Lung microvascular endothelial cell (primary cell): ENCODE results near the gene CDC42BPG. TPM values are rescaled to one million over a fixed set of nuclear protein-coding genes. Genes with fewer than 3 reads are reported as not detected.
A peak's percentile ranks its signal among the peaks of the same experiment; 100 is the strongest.

Experiments
- DNase-seq, 2 donors: peaks; one replicate each; pipeline versions ENCODE4 v3.0.0 to v3.0.0-alpha.2; 2010; ENCODE audit warnings: low read depth in 2 of 2
- total RNA-seq: library from RNA; depleted of rRNA; stranded (reverse); fragments of >200 nt; gene quantifications from 2 replicates; pipeline ENCODE4 v1.2.1, GENCODE V29; 2014

Gene CDC42BPG
- total RNA-seq, 1 donor from 2014 or later, result 0.79 TPM

DNA sequence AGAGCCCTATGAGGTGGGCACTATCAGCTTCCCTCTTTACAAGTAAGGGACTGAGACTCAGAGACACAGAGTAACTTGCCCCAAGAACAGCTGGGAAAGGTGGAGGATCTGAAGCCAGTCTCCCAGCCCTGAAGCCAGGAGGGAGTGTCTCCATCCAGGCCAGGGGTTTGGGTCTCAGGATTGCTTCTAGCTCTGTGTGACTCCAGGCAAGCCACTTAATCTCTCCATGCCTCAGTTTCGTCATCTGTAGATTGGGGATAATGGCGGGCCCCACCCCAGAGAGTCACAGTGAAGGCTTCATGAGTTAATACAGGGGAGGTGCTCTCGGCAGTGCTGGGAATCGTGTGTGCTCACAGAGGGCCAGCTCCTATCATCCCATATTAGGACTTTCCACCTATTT is 52.0 kb downstream of the CDC42BPG start:
- DNase-seq, result no peak

DNA sequence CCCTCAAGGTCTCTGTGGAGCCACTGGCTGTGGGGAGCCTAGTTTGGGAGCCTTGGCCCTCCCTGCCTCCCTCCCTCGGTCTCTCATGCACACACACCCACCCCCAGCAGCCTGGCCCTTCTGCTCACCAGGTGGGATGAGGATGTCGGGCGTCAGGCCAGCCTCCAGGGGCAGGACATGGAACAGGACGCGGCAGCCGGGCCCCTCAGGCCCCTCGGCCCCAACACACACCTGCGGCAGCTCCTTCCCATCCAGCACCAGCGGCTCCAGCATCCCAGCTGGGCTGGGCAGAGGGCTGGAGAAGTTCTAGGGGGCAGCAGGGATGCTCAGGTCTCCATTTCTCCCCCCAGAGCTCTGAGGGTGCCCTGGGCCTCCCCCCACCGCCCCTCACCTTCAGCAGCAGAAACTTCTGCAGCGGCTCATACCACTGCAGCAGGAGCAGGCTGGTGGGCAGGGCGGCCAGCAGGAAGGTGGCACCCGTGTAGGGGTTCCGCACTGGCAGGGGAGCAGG is 52.6 kb downstream of the CDC42BPG start:
- DNase-seq, result no peak

DNA sequence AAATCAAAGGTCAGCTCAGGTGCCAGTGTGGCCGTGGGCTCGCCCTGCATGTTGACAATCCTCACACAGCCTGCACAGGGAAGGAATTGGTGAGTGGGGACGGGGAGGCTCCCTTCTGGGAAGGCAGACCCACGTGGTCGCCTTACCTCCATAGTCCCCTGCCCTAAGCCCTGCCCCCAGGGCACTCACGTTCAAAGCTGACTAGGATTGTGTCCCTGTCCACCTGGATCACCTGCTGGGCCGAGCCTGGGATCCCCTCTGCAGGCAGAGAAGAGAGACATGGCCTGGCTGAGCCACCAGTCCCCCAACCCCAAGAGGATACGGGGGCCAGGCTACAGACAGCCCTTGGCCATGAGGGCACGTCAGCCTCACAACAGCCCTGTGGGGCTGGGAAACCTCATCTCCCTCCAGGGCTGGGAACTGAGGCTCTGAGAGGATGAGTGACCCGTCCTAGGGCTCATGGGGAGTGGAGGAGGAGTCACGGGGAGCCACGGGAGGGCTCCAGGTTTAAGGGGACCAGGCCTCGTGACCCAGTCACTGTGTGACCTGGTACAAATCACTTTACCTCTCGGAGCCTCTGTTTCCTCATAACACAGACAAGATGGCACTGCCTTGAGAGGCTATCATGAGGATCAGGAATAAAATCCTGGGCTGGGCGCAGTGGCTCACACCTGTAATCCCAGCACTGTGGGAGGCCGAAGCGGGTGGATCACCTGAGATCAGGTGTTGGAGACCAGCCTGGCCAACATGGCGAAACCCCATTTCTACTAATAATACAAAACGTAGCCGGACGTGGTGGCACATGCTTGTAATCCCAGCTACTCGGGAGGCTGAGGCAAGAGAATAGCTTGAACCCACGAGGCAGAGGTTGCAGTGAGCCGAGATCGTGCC is 54.0 kb downstream of the CDC42BPG start:
- DNase-seq, result no peak

DNA sequence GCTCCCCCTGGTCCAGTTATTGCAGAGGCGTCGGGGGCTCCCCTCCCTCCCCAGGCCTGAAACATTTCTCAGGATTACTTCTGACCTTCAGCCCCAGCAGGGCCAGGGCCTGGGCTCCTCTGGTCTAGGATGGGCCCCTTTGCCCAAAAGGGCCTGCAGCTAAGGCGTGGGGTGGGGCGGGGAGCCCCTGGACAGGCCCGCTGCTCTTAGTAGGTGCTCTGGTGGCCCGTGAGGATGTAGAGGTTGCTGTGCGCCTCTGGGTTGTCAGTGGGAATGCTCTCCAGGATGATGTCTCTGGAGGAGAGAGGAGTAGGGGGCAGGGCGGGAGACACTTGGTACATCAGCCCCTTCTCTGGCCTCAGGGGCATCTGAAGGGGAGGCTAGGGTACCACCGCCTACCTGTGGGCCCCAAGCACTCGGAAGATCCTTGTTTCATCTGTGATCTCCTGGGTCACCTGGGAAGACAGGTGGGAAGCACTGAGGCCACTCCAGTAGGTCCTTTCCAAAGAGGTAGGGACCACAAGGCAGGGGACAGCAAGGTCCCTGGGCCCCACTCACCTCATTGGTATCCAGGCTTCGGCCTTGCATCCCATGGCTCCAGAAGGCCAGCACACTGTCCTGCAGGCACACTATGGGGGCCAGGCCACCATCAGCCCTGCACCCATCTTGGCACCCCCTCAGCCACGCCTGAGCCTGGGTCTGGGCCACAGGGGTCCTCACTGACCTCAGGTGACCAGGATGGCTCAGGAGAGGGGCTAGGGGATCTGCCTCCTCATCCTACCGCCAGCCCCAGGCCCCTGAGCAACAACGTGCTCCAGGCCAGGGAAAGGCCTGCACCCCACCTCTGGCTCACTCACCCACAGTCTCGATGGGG is 54.9 kb downstream of the CDC42BPG start:
- DNase-seq, result no peak

DNA sequence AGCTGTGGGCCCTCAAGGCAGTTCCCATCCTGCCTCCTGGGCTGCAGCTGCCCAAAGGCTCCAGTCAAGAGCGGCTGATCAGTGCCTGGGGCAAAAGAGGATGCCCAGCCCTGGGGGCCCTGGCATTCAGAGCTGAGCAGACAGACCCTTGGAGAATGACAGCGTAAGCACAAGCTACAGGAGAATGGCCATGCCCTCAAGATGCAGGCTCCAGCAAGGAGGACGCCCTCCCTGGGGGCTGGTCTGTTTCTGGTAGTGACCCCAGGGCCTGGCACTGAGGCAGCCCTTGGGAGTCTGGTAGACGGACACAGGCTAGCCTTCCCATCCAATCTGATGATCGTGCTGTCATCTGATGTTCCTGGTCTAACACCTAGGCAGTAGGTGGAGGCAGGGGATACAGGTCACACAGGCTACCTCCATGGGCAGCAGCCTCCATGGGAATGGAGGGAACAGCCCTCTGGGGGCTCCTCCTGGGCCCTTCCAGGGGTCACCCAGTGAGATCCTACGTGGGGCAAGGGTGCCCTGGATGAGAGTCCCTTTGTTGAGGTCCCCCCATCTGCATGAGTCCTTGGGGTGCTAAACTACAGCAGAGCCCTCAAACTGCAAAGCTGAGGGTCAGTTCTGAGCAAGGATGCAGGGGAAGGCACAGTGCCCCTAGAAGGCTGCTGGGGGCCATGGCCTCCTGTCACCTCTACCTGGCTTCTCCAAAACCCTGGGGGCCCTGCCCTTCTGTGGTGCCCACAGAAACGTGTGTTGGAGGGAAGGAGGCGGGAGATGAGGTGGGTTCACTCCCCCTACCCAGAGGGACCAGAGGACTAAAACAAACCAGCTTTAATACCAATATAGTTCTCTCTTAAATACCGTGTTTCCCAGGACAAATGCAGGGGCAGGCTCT is 55.9 kb downstream of the CDC42BPG start:
- no peak for DNase-seq

DNA sequence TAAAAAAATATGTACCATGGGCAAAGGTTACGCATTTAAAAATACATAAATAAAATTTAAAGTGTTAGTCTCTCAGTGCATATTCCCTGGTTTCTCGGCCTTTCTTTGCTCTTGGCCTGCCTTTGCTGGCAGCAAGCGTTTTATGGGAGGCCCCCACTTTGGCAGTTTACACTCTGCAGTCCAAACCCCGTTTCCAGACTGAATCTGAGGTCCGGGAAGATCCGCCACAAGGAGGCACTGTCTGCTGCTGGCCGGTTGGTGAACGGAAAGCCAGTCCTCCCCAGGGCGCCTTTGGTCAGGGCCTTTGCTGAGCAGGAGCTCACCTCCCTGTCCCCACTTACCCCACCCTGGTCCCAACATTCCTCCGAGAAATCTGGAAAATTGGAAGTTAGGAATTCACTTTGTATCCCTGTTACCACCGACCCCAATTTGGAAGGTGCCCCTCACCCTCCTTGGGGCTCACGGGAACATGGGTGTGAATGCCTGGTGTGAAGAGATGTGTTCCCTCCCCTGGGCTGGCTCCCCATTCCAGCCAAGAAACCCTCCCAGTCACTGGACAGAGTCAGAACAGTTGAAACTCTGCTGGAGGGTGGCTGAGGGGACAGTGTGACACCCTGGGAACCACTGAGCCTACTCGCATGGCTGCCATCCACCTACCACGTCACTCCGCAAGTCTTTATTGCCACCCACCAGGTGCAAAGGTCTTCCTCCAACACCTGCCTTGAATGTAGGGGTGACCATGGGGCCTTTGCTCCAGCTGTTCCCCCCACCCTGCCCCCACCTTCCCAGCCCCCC is 56.7 kb downstream of the CDC42BPG start:
- DNase-seq, result peak; percentile 71 to 77

DNA sequence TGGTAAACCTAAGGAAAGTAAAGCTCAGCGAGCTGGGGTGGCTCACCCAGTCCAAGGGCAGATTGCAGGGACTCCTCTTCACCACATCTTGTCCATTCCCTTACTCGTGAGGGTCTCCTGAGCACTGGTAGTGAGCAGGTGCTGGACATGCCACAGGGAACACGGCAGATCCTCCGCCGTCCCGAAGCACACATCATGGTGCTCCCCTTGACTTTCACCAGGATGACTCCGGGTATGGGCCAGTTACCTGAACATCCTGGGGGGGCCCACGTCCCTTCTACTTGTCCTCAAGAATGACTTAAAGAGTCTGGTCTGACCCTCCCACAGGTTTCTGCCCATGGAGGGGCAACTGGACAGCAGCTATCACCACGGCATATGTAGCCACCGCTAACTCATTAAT is 58.1 kb downstream of the CDC42BPG start:
- DNase-seq, result no peak

DNA sequence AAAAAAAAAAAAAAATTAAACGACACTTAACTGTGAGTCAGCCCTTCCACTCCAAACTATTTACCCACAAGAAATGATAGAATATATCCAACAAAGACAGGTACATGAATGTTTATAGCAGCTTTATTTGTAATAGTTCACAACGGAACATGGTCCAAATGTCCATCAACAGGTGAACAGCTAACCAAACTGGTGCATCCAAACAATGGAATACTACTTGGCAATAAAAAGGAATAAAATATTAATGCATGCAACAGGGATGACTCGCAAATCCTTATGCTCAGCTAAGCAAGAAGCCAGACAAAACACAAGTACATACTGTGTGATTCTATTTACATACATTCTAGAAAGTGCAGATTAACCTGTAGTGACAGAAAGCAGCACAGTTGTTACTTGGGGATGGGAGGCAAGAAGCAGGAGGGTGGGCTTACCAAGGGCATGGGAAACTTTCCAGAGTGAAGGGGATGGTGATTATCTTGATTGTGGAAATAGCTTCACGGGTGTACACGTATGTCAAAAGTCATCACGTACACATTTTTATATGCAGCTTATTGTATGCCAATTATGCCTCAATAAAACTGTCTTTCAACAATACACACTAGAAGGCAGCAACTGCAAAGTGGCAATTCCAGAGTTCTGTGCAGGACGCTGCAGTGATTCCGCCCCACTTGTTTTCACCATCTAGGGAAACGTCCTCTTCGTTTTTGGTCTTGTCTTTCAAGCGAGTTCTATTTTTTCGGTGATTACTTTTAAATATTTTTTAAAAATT is 59.5 kb downstream of the CDC42BPG start:
- no peak for DNase-seq

DNA sequence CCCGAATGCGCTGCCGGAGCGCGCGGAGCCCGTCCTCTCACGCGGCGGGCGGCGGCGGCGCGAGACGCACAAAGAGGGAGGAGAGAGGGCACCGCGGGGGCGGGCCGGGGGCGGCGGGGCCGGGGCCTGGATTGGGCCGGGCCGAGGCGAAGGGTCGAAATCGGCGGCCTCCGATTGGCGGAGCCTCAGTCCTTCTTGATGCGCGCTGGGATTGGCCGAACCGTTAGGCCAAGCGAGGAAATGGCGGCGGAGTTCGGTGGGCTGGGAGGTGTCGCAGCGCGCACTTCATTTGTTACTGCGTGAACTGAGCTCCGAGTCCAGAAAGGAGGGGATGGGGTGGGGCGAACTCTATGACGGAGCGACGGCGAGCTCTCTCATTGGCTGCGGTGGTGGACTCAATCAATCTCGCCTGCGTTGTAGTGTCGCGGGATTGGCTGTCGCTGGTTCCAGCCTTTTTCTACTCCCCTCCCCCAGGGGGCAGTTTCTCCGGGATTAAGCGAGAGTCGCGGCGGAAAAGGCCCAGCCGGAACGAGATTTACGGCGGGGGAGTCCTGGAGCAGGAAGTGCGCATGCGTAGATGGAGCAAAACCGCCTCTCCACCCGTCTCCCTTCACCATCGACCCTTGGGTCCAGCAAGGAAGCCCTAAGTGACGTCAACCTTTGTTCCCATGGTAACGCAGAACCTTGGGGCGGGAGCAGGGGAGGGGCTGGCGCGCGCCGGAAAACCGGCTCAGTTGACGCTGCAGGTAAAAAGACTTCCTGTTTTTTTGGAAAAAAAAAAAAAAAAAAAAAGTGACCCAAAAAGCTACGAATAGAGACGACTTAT is 65.8 kb downstream of the CDC42BPG start, which contains the start of gene SF1:
SF1 (minus strand) TSS at position 70 of the 826 bp plus-strand sequence. CDS start 150 bp downstream, outside the sequence.
- peak; percentile 100 for DNase-seq

DNA sequence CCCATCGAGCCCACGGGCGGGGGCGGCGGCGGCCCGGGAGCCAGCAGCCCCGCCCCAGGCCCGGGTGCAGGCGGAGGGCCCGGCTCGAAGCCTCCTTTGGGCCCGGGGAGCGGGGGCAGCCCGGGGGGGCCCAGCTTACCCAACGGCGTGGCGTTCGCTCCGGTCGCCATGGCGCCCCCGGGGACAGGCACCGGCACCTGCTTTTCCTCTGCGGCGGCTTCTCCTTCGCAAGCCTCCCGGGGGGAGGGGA is 66.3 kb downstream of the CDC42BPG start:
- DNase-seq, result no peak

DNA sequence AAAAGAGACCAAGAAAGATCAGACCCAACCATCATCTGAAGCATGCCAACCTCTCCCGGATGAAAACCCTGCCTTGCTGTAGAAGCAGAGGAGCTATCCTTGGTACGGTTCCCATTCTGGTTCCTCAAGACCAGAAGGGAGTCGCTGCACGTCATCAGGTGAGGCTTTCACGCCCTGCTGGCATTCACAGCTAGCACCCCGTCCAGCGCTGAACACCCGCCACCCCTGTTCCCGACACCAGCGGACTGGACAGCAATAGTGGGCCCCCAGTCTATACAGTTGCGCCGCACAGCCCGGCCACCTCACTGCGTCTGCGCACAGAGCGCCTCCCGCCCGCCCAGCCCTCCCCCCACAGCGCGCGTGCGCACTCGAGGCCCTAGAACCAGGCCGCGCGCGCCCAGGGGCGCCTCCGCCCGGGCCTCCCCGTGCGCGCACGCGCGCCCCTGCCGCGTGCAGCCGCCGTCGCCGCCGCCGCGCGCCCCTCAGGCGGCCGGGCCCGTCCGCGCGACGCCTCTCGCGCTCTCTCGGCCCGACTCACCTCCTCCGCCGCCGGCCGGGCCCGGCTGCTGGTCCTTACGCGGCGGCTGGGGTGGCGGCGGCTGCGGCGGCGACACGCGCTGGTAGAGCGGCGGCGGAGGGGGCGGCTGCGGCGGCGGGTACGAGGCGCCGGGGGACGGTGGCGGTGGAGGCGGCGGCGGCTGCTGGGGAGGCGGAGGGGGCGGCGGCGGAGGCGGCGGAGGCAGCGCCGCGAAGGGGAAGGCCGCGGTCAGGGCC is 66.8 kb downstream of the CDC42BPG start:
- peak; percentile 84 to 90 for DNase-seq

DNA sequence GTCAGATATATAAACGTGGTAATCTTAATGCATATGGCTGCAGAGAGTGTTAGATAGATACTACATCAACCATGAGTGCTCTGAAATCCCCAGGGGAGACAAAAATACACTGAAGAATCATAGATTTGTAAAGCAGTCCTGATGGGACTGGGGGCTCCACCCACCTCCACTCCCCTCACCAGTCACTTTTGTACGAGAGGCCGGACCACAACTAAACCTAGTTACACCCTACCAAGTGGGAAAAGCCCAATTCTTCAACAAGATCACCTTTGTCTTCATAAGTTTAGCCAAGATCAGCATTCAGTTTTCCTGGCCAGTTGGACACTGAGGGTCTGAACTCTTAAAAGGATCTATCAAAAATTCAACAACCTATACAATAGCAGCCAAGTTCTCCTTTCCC is 67.6 kb downstream of the CDC42BPG start:
- no peak for DNase-seq

DNA sequence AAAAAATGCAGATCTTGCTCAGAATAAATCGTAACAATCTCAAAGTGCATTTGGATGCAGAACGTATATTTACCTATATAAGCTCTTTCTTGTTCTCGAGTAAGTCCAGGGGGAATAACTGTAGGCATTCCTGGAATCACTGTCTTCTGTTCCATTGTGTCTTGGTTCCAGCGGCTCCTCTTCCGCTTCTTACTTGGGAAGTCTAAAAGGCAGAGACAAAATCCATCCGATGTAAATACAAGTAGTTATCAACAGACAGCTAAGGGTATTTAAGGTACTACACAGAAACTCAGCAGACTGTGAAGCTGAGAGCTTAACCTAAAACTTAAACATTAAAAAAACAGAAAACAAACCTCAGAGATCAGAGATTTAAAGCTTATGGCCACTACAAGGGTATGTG is 68.0 kb downstream of the CDC42BPG start:
- DNase-seq, result no peak

DNA sequence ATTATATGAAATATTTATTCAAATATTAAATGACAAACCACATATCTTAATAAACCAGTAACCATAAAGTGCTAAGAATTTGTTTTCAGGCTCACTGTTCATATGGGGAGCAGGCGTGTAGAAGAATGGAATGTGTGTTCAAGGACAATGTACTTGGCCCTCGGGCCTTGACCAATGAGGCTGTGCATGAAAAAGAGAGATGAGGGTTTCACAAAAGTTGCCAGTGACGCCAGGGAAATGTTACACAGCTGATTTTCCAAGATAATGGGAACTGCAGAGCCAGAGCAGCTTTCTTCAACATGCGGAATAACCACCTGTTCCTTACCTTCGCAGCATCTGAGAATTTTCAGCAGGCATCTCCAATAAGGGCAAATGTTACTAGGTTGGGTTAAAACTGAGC is 70.3 kb downstream of the CDC42BPG start:
- DNase-seq, result no peak
